ENCODE results near the gene HMGXB4.

GRCh38 chr22:35292786-35293185 lies 35.5 kb downstream of the HMGXB4 start:
- TF ChIP-seq POLR2AphosphoS5 (IDR thresholded peaks at IDR 0.05) = no peak
- TF ChIP-seq CTCF (IDR thresholded peaks at IDR 0.05) = no peak
